Subcutaneous adipose tissue (tissue), 4 donors: Measurements from ENCODE around the gene HSD17B8. TPM values are rescaled to one million over a fixed set of nuclear protein-coding genes. Genes with fewer than 3 reads are reported as not detected.

Experiments used
- CTCF ChIP-seq: fragments of 450-650 bp; IDR thresholded peaks from one replicate; pipeline ENCODE4 v1.5.1; 2016; ENCODE audit warnings: low read depth, mild to moderate bottlenecking, control low read depth, antibody characterized with exemption, moderate library complexity
- total RNA-seq, 4 donors: library from RNA; depleted of rRNA; stranded (reverse); fragments of >200 nt; gene quantifications; one replicate each; pipeline ENCODE4 v1.1.0, GENCODE V29; 2016

Gene HSD17B8
- total RNA-seq, 4 donors from 2014 or later, result 5.1 to 22.0 (median 16.2) TPM

GRCh38 chr6:33163540-33163939 lies 40.9 kb upstream of the HSD17B8 start:
- no peak for TF ChIP-seq CTCF

- TF ChIP-seq CTCF, result no peak
These were observed 40.3 kb upstream of the HSD17B8 start for GRCh38 chr6:33164176-33164575.

- TF ChIP-seq CTCF, result no peak
These were observed 39.6 kb upstream of the HSD17B8 start for GRCh38 chr6:33164665-33165373.

GRCh38 chr6:33165581-33166258 lies 38.7 kb upstream of the HSD17B8 start:
- TF ChIP-seq CTCF, result no peak

- TF ChIP-seq CTCF, result no peak
These were observed 38.1 kb upstream of the HSD17B8 start for GRCh38 chr6:33166363-33166762.

- no peak for TF ChIP-seq CTCF
These were observed 37.6 kb upstream of the HSD17B8 start for GRCh38 chr6:33166811-33167210.

GRCh38 chr6:33167374-33168283 lies 36.8 kb upstream of the HSD17B8 start:
- TF ChIP-seq CTCF, result no peak
